HepG2 (cell line): ENCODE data around the gene ALDOA. TPM values are rescaled to one million over a fixed set of nuclear protein-coding genes. Genes with fewer than 3 reads are reported as not detected.

Experiments used
- ATAC-seq: fragments of 200-7000 bp; cut with Tn5 transposase; 3 replicates; pipeline ENCODE4 v1.9.1; 2020; ENCODE audit warnings: mild to moderate bottlenecking, moderate library complexity
- BruUV-seq: library from RNA; stranded (reverse); fragments of 400-500 nt; replicated peaks from 2 replicates; lab custom pipeline; 2021; lab: Mats Ljungman, UMichigan
- CTCF ChIA-PET: fragments of 300-600 bp; formaldehyde crosslinking; extraction: SDS; loops from one replicate; lab custom pipeline; 2021; ENCODE audit warnings: low total read pairs, inconsistent platforms, low intra/inter-chr PET ratio; lab: Yijun Ruan, JAX
- POLR2A ChIA-PET: fragments of 350-600 bp; sonication (Branson Sonifier 250); formaldehyde crosslinking; loops from one replicate; lab custom pipeline; 2020; ENCODE audit warnings: antibody characterized with exemption, inconsistent platforms; lab: Yijun Ruan, JAX
- DNase-seq: peaks from one replicate; pipeline ENCODE4 v3.0.0-alpha.2; 2015; ENCODE audit warnings: low spot score
- FAIRE-seq: peaks from 3 replicates; lab custom pipeline; 2011; peaks lifted over from hg19 to GRCh38; lab: Jason Lieb, UNC
- H2AFZ ChIP-seq: one replicate; pipeline ENCODE4 v1.6.1; 2011; ENCODE audit warnings: low read length, inconsistent platforms
- H3K27ac ChIP-seq: fragments of 300-600 bp; 3 replicates; pipeline ENCODE4 v1.8.0; 2011; ENCODE audit warnings: mixed run types, mild to moderate bottlenecking, mixed read lengths, low read length, inconsistent platforms; ENCODE audit not compliant: insufficient read depth; ENCODE audit errors: extremely low read length
- H3K27me3 ChIP-seq, 2 experiments: fragments of 200-600 bp in 1 of 2; 2 replicates in 1 of 2; 3 replicates in 1 of 2; pipeline versions ENCODE4 v1.6.0 to v1.8.0; 2011; ENCODE audit warnings: low read length in 2 of 2, mild to moderate bottlenecking in 2 of 2, moderate library complexity in 2 of 2, inconsistent platforms in 1 of 2; ENCODE audit not compliant: insufficient read depth in 2 of 2, control insufficient read depth in 1 of 2
- H3K36me3 ChIP-seq, 2 experiments: fragments of 200-600 bp in 1 of 2; replicated peaks in 1 of 2; 2 replicates in 1 of 2; 3 replicates in 1 of 2; pipeline versions ENCODE4 v1.5.1 to v1.8.0; 2011; ENCODE audit warnings: low read length in 2 of 2, inconsistent platforms in 1 of 2; ENCODE audit not compliant: insufficient read depth in 2 of 2, control insufficient read depth in 1 of 2
- H3K4me1 ChIP-seq: 2 replicates; pipeline ENCODE4 v1.5.1; 2012; ENCODE audit warnings: low read length, inconsistent platforms; ENCODE audit not compliant: insufficient read depth
- H3K4me2 ChIP-seq: 2 replicates; pipeline ENCODE4 v1.6.0; 2011; ENCODE audit warnings: low read depth, low read length, inconsistent platforms
- H3K4me3 ChIP-seq, 3 experiments: fragments of 200-600 bp in 1 of 3; sonication (generic), shearing (Covaris generic) in 1 of 3; replicated peaks in 1 of 3; 2 replicates each; pipeline ENCODE4 v1.5.1; 2011 to 2016; ENCODE audit warnings: low read length in 3 of 3, inconsistent platforms in 2 of 3, low read depth in 2 of 3, mild to moderate bottlenecking in 2 of 3, control low read depth in 1 of 3, mixed read lengths in 1 of 3; ENCODE audit not compliant: insufficient read depth in 1 of 3
- H3K79me2 ChIP-seq: one replicate; pipeline ENCODE4 v1.6.1; 2011; ENCODE audit warnings: low read length, inconsistent platforms; ENCODE audit not compliant: insufficient read depth
- H3K9ac ChIP-seq: 2 replicates; pipeline ENCODE4 v1.6.0; 2011; ENCODE audit warnings: mild to moderate bottlenecking, low read depth, low read length, inconsistent platforms; ENCODE audit not compliant: insufficient read depth
- H3K9me3 ChIP-seq: 2 replicates; pipeline ENCODE4 v1.5.1; 2012; ENCODE audit warnings: mild to moderate bottlenecking, low read length
- H4K20me1 ChIP-seq: 2 replicates; pipeline ENCODE4 v1.6.0; 2011; ENCODE audit warnings: inconsistent platforms, mild to moderate bottlenecking, low read length, moderate library complexity; ENCODE audit not compliant: insufficient read depth
- JUN ChIP-seq: sonication (generic); formaldehyde crosslinking; IDR thresholded peaks from 2 replicates; pipeline ENCODE4 v1.4.0; 2020; ENCODE audit warnings: mild to moderate bottlenecking, missing genetic modification reagents
- KLF6 ChIP-seq: IDR thresholded peaks from 2 replicates; pipeline ENCODE4 v1.8.0; 2016; ENCODE audit warnings: missing biosample characterization, missing genetic modification reagents
- MAX ChIP-seq: IDR thresholded peaks from 2 replicates; pipeline ENCODE4 v1.6.1; 2012; ENCODE audit warnings: inconsistent platforms
- MED1 ChIP-seq: sonication (generic); formaldehyde crosslinking; IDR thresholded peaks from 2 replicates; pipeline ENCODE4 v1.4.0; 2020; ENCODE audit warnings: missing genetic modification reagents
- NR2F1 ChIP-seq, 2 experiments: fragments of 450-650 bp in 1 of 2; formaldehyde crosslinking in 1 of 2; IDR thresholded peaks; 2 replicates each; pipeline versions ENCODE4 v1.5.0 to v1.6.1; 2016 to 2020; ENCODE audit warnings: mild to moderate bottlenecking in 1 of 2, missing compliant biosample characterization in 1 of 2, missing genetic modification reagents in 1 of 2, moderate library complexity in 1 of 2
- PRDM4 ChIP-seq: sonication (generic); formaldehyde crosslinking; IDR thresholded peaks from 2 replicates; pipeline ENCODE4 v1.9.0; 2021; ENCODE audit warnings: missing genetic modification reagents, borderline replicate concordance
- SOX6 ChIP-seq, 2 experiments: fragments of 450-650 bp in 1 of 2; sonication (generic) in 1 of 2; formaldehyde crosslinking in 1 of 2; IDR thresholded peaks; 2 replicates each; pipeline versions ENCODE4 v1.4.0 to v1.6.1; 2017 to 2020; ENCODE audit warnings: antibody characterized with exemption in 1 of 2, mild to moderate bottlenecking in 1 of 2, missing genetic modification reagents in 1 of 2
- STAT5B ChIP-seq: sonication (generic); formaldehyde crosslinking; IDR thresholded peaks from 2 replicates; pipeline ENCODE4 v1.4.0; 2020; ENCODE audit warnings: missing genetic modification reagents
- ZNF101 ChIP-seq: sonication (generic); formaldehyde crosslinking; IDR thresholded peaks from 2 replicates; pipeline ENCODE4 v1.4.0; 2020; ENCODE audit warnings: mild to moderate bottlenecking, low read depth, missing genetic modification reagents, borderline replicate concordance
- ZNF180 ChIP-seq: sonication (generic); formaldehyde crosslinking; IDR thresholded peaks from 2 replicates; pipeline ENCODE4 v1.4.0; 2020; ENCODE audit warnings: low read depth, missing genetic modification reagents, borderline replicate concordance
- ZNF362 ChIP-seq: sonication (generic); formaldehyde crosslinking; IDR thresholded peaks from 2 replicates; pipeline ENCODE4 v1.4.0; 2020; ENCODE audit warnings: missing genetic modification reagents, mild to moderate bottlenecking, borderline replicate concordance
- WGBS: methylation state at CpG from one replicate; pipeline ENCODE4 v1.1.6; 2017; ENCODE audit warnings: low lambda C conversion rate; 5-methylcytosine and 5-hydroxymethylcytosine counted together
- in situ Hi-C: cut with HindIII; loops from 2 replicates; pipeline ENCODE4 v1.10.0; 2017; ENCODE audit warnings: low pct_unique_long_range_greater_than_20kb; ENCODE audit not compliant: extremely low pct_ligation_motif_present
- intact Hi-C: fragments of 100-400 bp; cut with micrococcal nuclease; formaldehyde crosslinking; loops from one replicate; pipeline ENCODE4 v1.10.0; 2022; ENCODE audit not compliant: unreplicated experiment
- polyA plus RNA-seq, 8 experiments: library from polyadenylated mRNA; depleted of rRNA in 3 of 8; stranded (reverse) in 7 of 8; unstranded in 1 of 8; fragments of >200 nt; fragmentation: Illumina TruSeq in 4 of 8; extraction: Trizol in 4 of 8; gene quantifications; 2 replicates each; pipeline versions ENCODE4 v1.2.1 to v1.2.3, GENCODE V29; 2011 to 2016; ENCODE audit warnings: low read depth in 4 of 8, missing spikeins in 1 of 8, mixed read lengths in 1 of 8; ENCODE audit not compliant: insufficient read depth in 1 of 8
- total RNA-seq, 5 experiments: library from RNA; depleted of rRNA; stranded (reverse); fragments of >200 nt; fragmentation: Illumina TruSeq; extraction: Trizol; gene quantifications; 2 replicates each; pipeline ENCODE4 v1.2.3, GENCODE V29; 2016; ENCODE audit warnings: low read depth in 1 of 5
- TF ChIP-seq, protein P1 (sequence below): IDR thresholded peaks from 2 replicates; pipeline ENCODE4 v1.4.0; 2020; ENCODE audit warnings: mild to moderate bottlenecking, missing genetic modification reagents
- TF ChIP-seq, protein P2 (sequence below): sonication (generic); formaldehyde crosslinking; conservative IDR thresholded peaks from 2 replicates; pipeline ENCODE4 v1.5.0; 2020; ENCODE audit warnings: missing genetic modification reagents

Gene ALDOA
- total and polyA plus RNA-seq, 2 of the 13 experiments (the other 11 are each of a cell fraction or from before 2014, with no cell fraction given): 925 to 1,884 TPM

DNA sequence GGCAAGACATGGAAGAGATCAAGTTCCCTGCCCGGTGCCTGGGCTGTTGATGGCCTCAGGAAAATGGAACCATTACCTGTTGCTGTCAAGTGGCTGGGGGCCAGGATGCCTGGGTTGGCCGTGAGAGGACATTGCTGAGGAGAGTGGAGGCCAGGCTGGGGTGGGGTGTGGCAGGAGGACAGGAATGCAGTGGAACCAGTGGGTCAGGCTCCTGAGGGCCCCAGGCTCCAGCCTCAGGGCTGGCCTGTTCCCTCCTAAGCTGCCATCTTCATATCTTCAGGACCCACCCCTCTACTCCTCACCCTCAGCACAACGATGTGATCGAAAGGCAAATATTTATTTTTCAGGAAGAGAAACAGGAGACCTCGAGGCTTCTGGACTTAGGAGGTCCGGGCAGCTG, 38.9 kb downstream of the ALDOA start:
- no peak overlapping the region for H3K4me2 ChIP-seq
- H3K4me3 ChIP-seq: no peak overlapping the region
- H3K9ac ChIP-seq: no peak overlapping the region
- POLR2A ChIA-PET: interaction anchor here (1.4 to 1.6 kb wide), 2 partner anchors 9 to 13 kb away, joined by 3 to 4 read pairs; partner anchors contain the start of genes TBX6 and YPEL3
- no peaks in the 10 kb centered on the region for H3K79me2 ChIP-seq
- no TSS peak for BruUV-seq
- intact Hi-C loops: no loop called here
- FAIRE-seq (no peak), DNase-seq (no peak), ATAC-seq (no peak; the same call in 2 of the 3 replicates)
- in situ Hi-C loops: no loop called here
- WGBS: 68% methylated on average over 6 of the region's 6 CpGs
- H3K9me3 ChIP-seq: no peaks in the 10 kb centered on the region
- no peak overlapping the region for H3K27ac ChIP-seq
- CTCF ChIA-PET: no interaction called here
- H2AFZ ChIP-seq: no peak overlapping the region
- H3K27me3 ChIP-seq: no peaks in the 10 kb centered on the region
- H3K4me1 ChIP-seq: peaks cover 15% of the 10 kb centered on the region; the same call in 1 of the 2 replicates
- peaks cover 0 to 9% of the 10 kb centered on the region in 2 experiments; a peak in 1 of 5 replicates for H3K36me3 ChIP-seq
- H4K20me1 ChIP-seq: no peaks in the 10 kb centered on the region
- TF ChIP-seq, protein P1, sequence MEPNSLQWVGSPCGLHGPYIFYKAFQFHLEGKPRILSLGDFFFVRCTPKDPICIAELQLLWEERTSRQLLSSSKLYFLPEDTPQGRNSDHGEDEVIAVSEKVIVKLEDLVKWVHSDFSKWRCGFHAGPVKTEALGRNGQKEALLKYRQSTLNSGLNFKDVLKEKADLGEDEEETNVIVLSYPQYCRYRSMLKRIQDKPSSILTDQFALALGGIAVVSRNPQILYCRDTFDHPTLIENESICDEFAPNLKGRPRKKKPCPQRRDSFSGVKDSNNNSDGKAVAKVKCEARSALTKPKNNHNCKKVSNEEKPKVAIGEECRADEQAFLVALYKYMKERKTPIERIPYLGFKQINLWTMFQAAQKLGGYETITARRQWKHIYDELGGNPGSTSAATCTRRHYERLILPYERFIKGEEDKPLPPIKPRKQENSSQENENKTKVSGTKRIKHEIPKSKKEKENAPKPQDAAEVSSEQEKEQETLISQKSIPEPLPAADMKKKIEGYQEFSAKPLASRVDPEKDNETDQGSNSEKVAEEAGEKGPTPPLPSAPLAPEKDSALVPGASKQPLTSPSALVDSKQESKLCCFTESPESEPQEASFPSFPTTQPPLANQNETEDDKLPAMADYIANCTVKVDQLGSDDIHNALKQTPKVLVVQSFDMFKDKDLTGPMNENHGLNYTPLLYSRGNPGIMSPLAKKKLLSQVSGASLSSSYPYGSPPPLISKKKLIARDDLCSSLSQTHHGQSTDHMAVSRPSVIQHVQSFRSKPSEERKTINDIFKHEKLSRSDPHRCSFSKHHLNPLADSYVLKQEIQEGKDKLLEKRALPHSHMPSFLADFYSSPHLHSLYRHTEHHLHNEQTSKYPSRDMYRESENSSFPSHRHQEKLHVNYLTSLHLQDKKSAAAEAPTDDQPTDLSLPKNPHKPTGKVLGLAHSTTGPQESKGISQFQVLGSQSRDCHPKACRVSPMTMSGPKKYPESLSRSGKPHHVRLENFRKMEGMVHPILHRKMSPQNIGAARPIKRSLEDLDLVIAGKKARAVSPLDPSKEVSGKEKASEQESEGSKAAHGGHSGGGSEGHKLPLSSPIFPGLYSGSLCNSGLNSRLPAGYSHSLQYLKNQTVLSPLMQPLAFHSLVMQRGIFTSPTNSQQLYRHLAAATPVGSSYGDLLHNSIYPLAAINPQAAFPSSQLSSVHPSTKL (CRISPR knock-in tag): no peak
- no peak for TF ChIP-seq ZNF362 (CRISPR knock-in tag)
- TF ChIP-seq ZNF180 (CRISPR knock-in tag): no peak
- TF ChIP-seq NR2F1 (CRISPR knock-in tag; IDR thresholded peaks at IDR 0.05): no peak
- no peak for TF ChIP-seq PRDM4 (CRISPR knock-in tag)
- no peak for TF ChIP-seq KLF6 (CRISPR knock-in tag)
- TF ChIP-seq, protein P2, sequence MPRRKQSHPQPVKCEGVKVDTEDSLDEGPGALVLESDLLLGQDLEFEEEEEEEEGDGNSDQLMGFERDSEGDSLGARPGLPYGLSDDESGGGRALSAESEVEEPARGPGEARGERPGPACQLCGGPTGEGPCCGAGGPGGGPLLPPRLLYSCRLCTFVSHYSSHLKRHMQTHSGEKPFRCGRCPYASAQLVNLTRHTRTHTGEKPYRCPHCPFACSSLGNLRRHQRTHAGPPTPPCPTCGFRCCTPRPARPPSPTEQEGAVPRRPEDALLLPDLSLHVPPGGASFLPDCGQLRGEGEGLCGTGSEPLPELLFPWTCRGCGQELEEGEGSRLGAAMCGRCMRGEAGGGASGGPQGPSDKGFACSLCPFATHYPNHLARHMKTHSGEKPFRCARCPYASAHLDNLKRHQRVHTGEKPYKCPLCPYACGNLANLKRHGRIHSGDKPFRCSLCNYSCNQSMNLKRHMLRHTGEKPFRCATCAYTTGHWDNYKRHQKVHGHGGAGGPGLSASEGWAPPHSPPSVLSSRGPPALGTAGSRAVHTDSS (CRISPR knock-in tag): no peak
- TF ChIP-seq SOX6 (IDR thresholded peaks at IDR 0.05): no peak
- TF ChIP-seq SOX6 (CRISPR knock-in tag; IDR thresholded peaks at IDR 0.05): no peak
- no peak for TF ChIP-seq MAX
- no peak for TF ChIP-seq STAT5B
- no peak for TF ChIP-seq ZNF101 (CRISPR knock-in tag)
- no peak for TF ChIP-seq JUN (CRISPR knock-in tag)
- no peak for TF ChIP-seq MED1 (CRISPR knock-in tag)
